A673 (cell line): ENCODE measurements around the gene SYCP1. TPM values are rescaled to one million over a fixed set of nuclear protein-coding genes. Genes with fewer than 3 reads are reported as not detected.

Experiments
- BruUV-seq: library from RNA; stranded (reverse); fragments of 400-500 nt; replicated peaks from 2 replicates; lab custom pipeline; 2021; lab: Mats Ljungman, UMichigan
- CTCF ChIA-PET: fragments of 300-600 bp; sonication (Branson Sonifier 250); formaldehyde crosslinking; loops from one replicate; lab custom pipeline; 2022; ENCODE audit warnings: antibody characterized with exemption; lab: Charles Lee
- POLR2A ChIA-PET: fragments of 300-600 bp; sonication (Branson Sonifier 250); formaldehyde crosslinking; loops from one replicate; lab custom pipeline; 2022; ENCODE audit warnings: antibody characterized with exemption; ENCODE audit not compliant: low non-redundant PET; lab: Charles Lee
- DNase-seq: peaks from one replicate; pipeline ENCODE4 v3.0.0-alpha.2; 2015; ENCODE audit warnings: low spot score
- H3K27ac ChIP-seq: fragments of 200-600 bp; sonication (generic); 2 replicates; pipeline ENCODE4 v1.5.1; 2016; ENCODE audit warnings: mixed run types, low read depth, mild to moderate bottlenecking, mixed read lengths, antibody characterized with exemption, low read length; ENCODE audit not compliant: poor library complexity, severe bottlenecking
- H3K27me3 ChIP-seq: fragments of 200-600 bp; sonication (generic); replicated peaks from 2 replicates; pipeline ENCODE4 v1.6.1; 2017; ENCODE audit warnings: mixed run types, low read depth, mild to moderate bottlenecking, mixed read lengths, antibody characterized with exemption, low read length; ENCODE audit not compliant: insufficient read depth, poor library complexity
- H3K36me3 ChIP-seq: fragments of 200-600 bp; sonication (generic); 2 replicates; pipeline ENCODE4 v1.6.1; 2016; ENCODE audit warnings: mixed run types, mild to moderate bottlenecking, mixed read lengths, antibody characterized with exemption, low read length; ENCODE audit not compliant: insufficient read depth, poor library complexity, severe bottlenecking
- H3K4me1 ChIP-seq: fragments of 200-600 bp; sonication (generic); 2 replicates; pipeline ENCODE4 v1.6.1; 2017; ENCODE audit warnings: mixed run types, mild to moderate bottlenecking, mixed read lengths, antibody characterized with exemption, low read length; ENCODE audit not compliant: insufficient read depth, poor library complexity, severe bottlenecking
- H3K4me3 ChIP-seq: fragments of 200-600 bp; sonication (generic); 2 replicates; pipeline ENCODE4 v1.5.1; 2016; ENCODE audit warnings: low read depth, mixed run types, mild to moderate bottlenecking, mixed read lengths, low read length; ENCODE audit not compliant: poor library complexity, severe bottlenecking
- H3K9me3 ChIP-seq: fragments of 200-600 bp; sonication (generic); 2 replicates; pipeline ENCODE4 v1.6.1; 2016; ENCODE audit warnings: mixed run types, low read depth, mild to moderate bottlenecking, mixed read lengths, antibody characterized with exemption, low read length; ENCODE audit not compliant: poor library complexity, severe bottlenecking
- CTCF ChIP-seq: fragments of 300-800, 200-600 bp; sonication (generic); conservative IDR thresholded peaks from 2 replicates; pipeline ENCODE4 v1.5.1; 2017; ENCODE audit warnings: low read depth, mild to moderate bottlenecking, antibody characterized with exemption, low read length, moderate library complexity, mixed read lengths
- EZH2 ChIP-seq: fragments of 200-600 bp; sonication (generic); IDR thresholded peaks from 2 replicates; pipeline ENCODE4 v1.6.1; 2017; ENCODE audit warnings: borderline replicate concordance, low read depth, mild to moderate bottlenecking, mixed read lengths, antibody characterized with exemption, low read length; ENCODE audit not compliant: poor library complexity, severe bottlenecking
- intact Hi-C: fragments of 100-400 bp; cut with micrococcal nuclease; formaldehyde crosslinking; loops from one replicate; pipeline ENCODE4 v1.10.0; 2022; ENCODE audit not compliant: unreplicated experiment
- total RNA-seq: library from RNA; stranded (reverse); gene quantifications from 2 replicates; pipeline ENCODE4 v1.2.3, GENCODE V29; 2021

Gene SYCP1
- total RNA-seq, 1 experiment from 2014 or later, result 0.41 TPM

- H3K4me3 ChIP-seq, result no peak overlapping the region
- peaks cover 14% of the 10 kb centered on the region for H3K27me3 ChIP-seq
- no peaks in the 10 kb centered on the region for H3K4me1 ChIP-seq
- TF ChIP-seq EZH2, result no peak
- peak; percentile 79 for TF ChIP-seq CTCF
- DNase-seq, result peak; percentile 65
- BruUV-seq, result no TSS peak
- ChIA-PET POLR2A (no interaction called here), CTCF (no interaction called here)
- H3K9me3 ChIP-seq, result no peaks in the 10 kb centered on the region
- no peaks in the 10 kb centered on the region for H3K36me3 ChIP-seq
- intact Hi-C loops, result loop anchor here (1.0 to 5.0 kb wide), 4 partner anchors 73 to 616 kb away; no protein-coding TSS in a partner anchor
- no peak overlapping the region for H3K27ac ChIP-seq
Measured at GRCh38 chr1:114979278-114979891, 124.7 kb downstream of the SYCP1 start.

GRCh38 chr1:114982251-114982650, 127.6 kb downstream of the SYCP1 start:
- BruUV-seq, result no TSS peak

GRCh38 chr1:114986286-114986685, 131.6 kb downstream of the SYCP1 start:
- peaks cover 4% of the 10 kb centered on the region for H3K27me3 ChIP-seq
- TF ChIP-seq EZH2 (no peak), CTCF (no peak)
- H3K27ac ChIP-seq, result no peak overlapping the region
- intact Hi-C loops, result no loop called here
- DNase-seq, result no peak
- no peaks in the 10 kb centered on the region for H3K36me3 ChIP-seq
- CTCF ChIA-PET, result no interaction called here
- no peak overlapping the region for H3K4me3 ChIP-seq
- BruUV-seq, result no TSS peak
- peaks cover 18% of the 10 kb centered on the region for H3K9me3 ChIP-seq
- POLR2A ChIA-PET, result no interaction called here
- no peaks in the 10 kb centered on the region for H3K4me1 ChIP-seq

More at GRCh38 chr1:114982251-114982650, 127.6 kb downstream of the SYCP1 start:
- no peak for DNase-seq
- no peak for TF ChIP-seq EZH2
- no peak for TF ChIP-seq CTCF
- Histone ChIP-seq H3K9me3 (peaks cover under 1% of the 10 kb centered on the region), H3K4me3 (no peak overlapping the region), H3K36me3 (no peaks in the 10 kb centered on the region), H3K27ac (no peak overlapping the region), H3K4me1 (no peaks in the 10 kb centered on the region), H3K27me3 (peaks cover 14% of the 10 kb centered on the region)
- intact Hi-C loops, result loop anchor here (5.0 kb wide), 1 partner anchor 60 kb away; no protein-coding TSS in a partner anchor
- ChIA-PET POLR2A (no interaction called here), CTCF (interaction anchor here (1.2 kb wide), 1 partner anchor 131 kb away, joined by 3 read pairs; no protein-coding TSS in a partner anchor)
